Measurements from ENCODE around the gene AFAP1. TPM values are rescaled to one million over a fixed set of nuclear protein-coding genes. Genes with fewer than 3 reads are reported as not detected.

The AFAP1 gene
- polyA plus RNA-seq, 1 donor (not counting 4 experiments of a cell fraction or from before 2014, with no cell fraction given), result 7.6 TPM

GRCh38 chr4:7761720-7762119 lies 177.9 kb downstream of the AFAP1 start:
- no peaks in the 10 kb centered on the region for H3K9me3 ChIP-seq (ENCODE audit: control insufficient read depth, low read depth, low read length)
- H4K20me1 ChIP-seq (ENCODE audit: control insufficient read depth, extremely low read depth, insufficient read depth, low read length), result no peaks in the 10 kb centered on the region
- dilution Hi-C loops (cut with MboI; ENCODE audit: extremely low pct_ligation_motif_present, low sequenced_read_pairs), result no loop called here
- H3K27ac ChIP-seq (ENCODE audit: control insufficient read depth, insufficient read depth, low read length), result no peak overlapping the region
- TF ChIP-seq, protein P1, sequence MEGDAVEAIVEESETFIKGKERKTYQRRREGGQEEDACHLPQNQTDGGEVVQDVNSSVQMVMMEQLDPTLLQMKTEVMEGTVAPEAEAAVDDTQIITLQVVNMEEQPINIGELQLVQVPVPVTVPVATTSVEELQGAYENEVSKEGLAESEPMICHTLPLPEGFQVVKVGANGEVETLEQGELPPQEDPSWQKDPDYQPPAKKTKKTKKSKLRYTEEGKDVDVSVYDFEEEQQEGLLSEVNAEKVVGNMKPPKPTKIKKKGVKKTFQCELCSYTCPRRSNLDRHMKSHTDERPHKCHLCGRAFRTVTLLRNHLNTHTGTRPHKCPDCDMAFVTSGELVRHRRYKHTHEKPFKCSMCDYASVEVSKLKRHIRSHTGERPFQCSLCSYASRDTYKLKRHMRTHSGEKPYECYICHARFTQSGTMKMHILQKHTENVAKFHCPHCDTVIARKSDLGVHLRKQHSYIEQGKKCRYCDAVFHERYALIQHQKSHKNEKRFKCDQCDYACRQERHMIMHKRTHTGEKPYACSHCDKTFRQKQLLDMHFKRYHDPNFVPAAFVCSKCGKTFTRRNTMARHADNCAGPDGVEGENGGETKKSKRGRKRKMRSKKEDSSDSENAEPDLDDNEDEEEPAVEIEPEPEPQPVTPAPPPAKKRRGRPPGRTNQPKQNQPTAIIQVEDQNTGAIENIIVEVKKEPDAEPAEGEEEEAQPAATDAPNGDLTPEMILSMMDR (optimal IDR thresholded peaks at IDR 0.05 in 1 of 3, IDR thresholded peaks at IDR 0.05 in 1 of 3, conservative IDR thresholded peaks at IDR 0.05 in 1 of 3; ENCODE audit: extremely low read depth in 1 of 3, insufficient read depth in 2 of 3, low read length in 3 of 3), result peak in 2 of 3 experiments; percentile 50 to 58
- no peak for TF ChIP-seq EZH2 (IDR thresholded peaks at IDR 0.05; ENCODE audit: low read length)
- H3K4me2 ChIP-seq (ENCODE audit: control insufficient read depth, extremely low read depth, insufficient read depth, low read depth, low read length), result no peak overlapping the region
- no peaks in the 10 kb centered on the region for H3K79me2 ChIP-seq (ENCODE audit: control insufficient read depth, insufficient read depth, low read length)
- H3K4me3 ChIP-seq (ENCODE audit: control insufficient read depth in 2 of 3, extremely low read depth in 1 of 3, insufficient read depth in 2 of 3, low read depth in 1 of 3, low read length in 3 of 3), result no peak overlapping the region
- DNase-seq (ENCODE audit: low read depth, low spot score), result no peak
- H3K9ac ChIP-seq (ENCODE audit: control insufficient read depth, extremely low read depth, insufficient read depth, low read length), result no peak overlapping the region
- H3K27me3 ChIP-seq (ENCODE audit: control insufficient read depth, extremely low read depth, insufficient read depth, low read length), result no peaks in the 10 kb centered on the region
- no peaks in the 10 kb centered on the region for H3K9me1 ChIP-seq (ENCODE audit: control insufficient read depth, extremely low read depth, insufficient read depth, low read length)
- no peak for FAIRE-seq
- peaks cover 20 to 32% of the 10 kb centered on the region in 2 experiments for H3K36me3 ChIP-seq (ENCODE audit: control insufficient read depth in 2 of 2, extremely low read depth in 1 of 2, insufficient read depth in 2 of 2, low read length in 2 of 2)
- H3K4me1 ChIP-seq (ENCODE audit: control insufficient read depth, extremely low read depth, insufficient read depth, low read length), result no peaks in the 10 kb centered on the region
- no peak overlapping the region for H2AFZ ChIP-seq (ENCODE audit: control insufficient read depth, low read length)

DNA sequence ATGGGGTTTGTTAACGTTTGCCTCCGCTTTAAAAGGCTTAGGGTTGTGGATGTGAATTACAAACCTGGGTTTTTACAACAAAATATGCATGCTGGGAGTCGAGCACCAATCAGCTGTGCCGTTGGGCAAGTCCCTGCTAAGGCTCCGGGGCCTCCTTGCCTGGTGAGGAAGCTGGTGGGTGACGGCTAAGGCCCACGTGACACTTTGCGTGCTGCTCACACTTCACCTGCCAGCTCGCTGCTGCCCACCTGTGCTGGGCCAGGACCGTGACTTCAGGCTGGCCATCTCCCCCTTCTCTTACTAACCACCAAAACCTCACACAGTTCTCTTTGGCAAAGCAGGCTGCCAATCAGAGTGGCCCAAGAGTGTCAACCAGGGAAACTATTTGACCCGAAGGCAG lies 178.3 kb downstream of the AFAP1 start:
- H3K27ac ChIP-seq (ENCODE audit: control insufficient read depth, insufficient read depth, low read length), result no peak overlapping the region
- FAIRE-seq (no peak), DNase-seq (ENCODE audit: low read depth, low spot score) (no peak)
- H4K20me1 ChIP-seq (ENCODE audit: control insufficient read depth, extremely low read depth, insufficient read depth, low read length), result no peaks in the 10 kb centered on the region
- H3K27me3 ChIP-seq (ENCODE audit: control insufficient read depth, extremely low read depth, insufficient read depth, low read length), result no peaks in the 10 kb centered on the region
- no peaks in the 10 kb centered on the region for H3K9me3 ChIP-seq (ENCODE audit: control insufficient read depth, low read depth, low read length)
- no peak for TF ChIP-seq EZH2 (IDR thresholded peaks at IDR 0.05; ENCODE audit: low read length)
- TF ChIP-seq, protein P1 (optimal IDR thresholded peaks at IDR 0.05 in 1 of 3, IDR thresholded peaks at IDR 0.05 in 1 of 3, conservative IDR thresholded peaks at IDR 0.05 in 1 of 3; ENCODE audit: extremely low read depth in 1 of 3, insufficient read depth in 2 of 3, low read length in 3 of 3), result no peak
- dilution Hi-C loops (cut with MboI; ENCODE audit: extremely low pct_ligation_motif_present, low sequenced_read_pairs), result no loop called here
- H3K9me1 ChIP-seq (ENCODE audit: control insufficient read depth, extremely low read depth, insufficient read depth, low read length), result no peaks in the 10 kb centered on the region
- peaks cover 17 to 30% of the 10 kb centered on the region in 2 experiments for H3K36me3 ChIP-seq (ENCODE audit: control insufficient read depth in 2 of 2, extremely low read depth in 1 of 2, insufficient read depth in 2 of 2, low read length in 2 of 2)
- no peak overlapping the region for H3K4me2 ChIP-seq (ENCODE audit: control insufficient read depth, extremely low read depth, insufficient read depth, low read depth, low read length)
- H3K4me3 ChIP-seq (ENCODE audit: control insufficient read depth in 2 of 3, extremely low read depth in 1 of 3, insufficient read depth in 2 of 3, low read depth in 1 of 3, low read length in 3 of 3), result no peak overlapping the region
- H3K4me1 ChIP-seq (ENCODE audit: control insufficient read depth, extremely low read depth, insufficient read depth, low read length), result no peaks in the 10 kb centered on the region
- no peak overlapping the region for H2AFZ ChIP-seq (ENCODE audit: control insufficient read depth, low read length)
- no peak overlapping the region for H3K9ac ChIP-seq (ENCODE audit: control insufficient read depth, extremely low read depth, insufficient read depth, low read length)
- H3K79me2 ChIP-seq (ENCODE audit: control insufficient read depth, insufficient read depth, low read length), result no peaks in the 10 kb centered on the region
